Ishikawa (cell line): ENCODE results near the gene ATXN10.

Experiments
- CEBPB ChIP-seq: IDR thresholded peaks from 2 replicates; pipeline ENCODE4 v1.6.1; 2012
- CREB1 ChIP-seq: IDR thresholded peaks from 2 replicates; pipeline ENCODE4 v1.6.1; 2012; ENCODE audit warnings: low read depth
- EGR1 ChIP-seq: IDR thresholded peaks from 2 replicates; pipeline ENCODE4 v1.6.1; 2012
- EP300 ChIP-seq: IDR thresholded peaks from 2 replicates; pipeline ENCODE4 v1.6.1; 2012; ENCODE audit warnings: borderline replicate concordance
- FOXM1 ChIP-seq: IDR thresholded peaks from 2 replicates; pipeline ENCODE4 v1.6.1; 2012; ENCODE audit warnings: low read depth, borderline replicate concordance
- MAX ChIP-seq: IDR thresholded peaks from 2 replicates; pipeline ENCODE4 v1.6.1; 2012
- NFIC ChIP-seq: IDR thresholded peaks from 2 replicates; pipeline ENCODE4 v1.6.1; 2012
- RAD21 ChIP-seq: IDR thresholded peaks from 2 replicates; pipeline ENCODE4 v1.6.1; 2012; ENCODE audit warnings: low read depth
- REST ChIP-seq: IDR thresholded peaks from 2 replicates; pipeline ENCODE4 v1.6.1; 2012; ENCODE audit warnings: low read depth, mild to moderate bottlenecking
- TAF1 ChIP-seq: IDR thresholded peaks from 2 replicates; pipeline ENCODE4 v1.6.1; 2012; ENCODE audit warnings: low read depth, mild to moderate bottlenecking
- TCF12 ChIP-seq: IDR thresholded peaks from 2 replicates; pipeline ENCODE4 v1.6.1; 2012; ENCODE audit warnings: low read depth
- TEAD4 ChIP-seq: IDR thresholded peaks from 2 replicates; pipeline ENCODE4 v1.6.1; 2012
- USF1 ChIP-seq: IDR thresholded peaks from 2 replicates; pipeline ENCODE4 v1.6.1; 2012
- YY1 ChIP-seq: IDR thresholded peaks from 2 replicates; pipeline ENCODE4 v1.6.1; 2012; ENCODE audit warnings: low read depth
- ZBTB7A ChIP-seq: IDR thresholded peaks from 2 replicates; pipeline ENCODE4 v1.6.1; 2012; ENCODE audit warnings: low read depth

The ATXN10 gene

GRCh38 chr22:45784357-45785277, 113.0 kb downstream of the ATXN10 start:
- no peak for TF ChIP-seq YY1
- no peak for TF ChIP-seq REST
- TF ChIP-seq TAF1, result no peak
- no peak for TF ChIP-seq CEBPB
- no peak for TF ChIP-seq EP300
- no peak for TF ChIP-seq NFIC
- TF ChIP-seq FOXM1, result no peak

GRCh38 chr22:45785458-45785857, 113.8 kb downstream of the ATXN10 start:
- TF ChIP-seq TCF12, result no peak
- peak; percentile 46; the same call in 1 of the 2 replicates for TF ChIP-seq CEBPB

GRCh38 chr22:45786726-45787125, 115.1 kb downstream of the ATXN10 start:
- TF ChIP-seq EP300 (no peak), ZBTB7A (no peak), MAX (no peak), CEBPB (no peak), RAD21 (no peak), EGR1 (no peak), NFIC (no peak), TAF1 (no peak), REST (no peak), YY1 (no peak), TEAD4 (no peak), FOXM1 (no peak), USF1 (no peak)

- TF ChIP-seq CEBPB, result no peak
- no peak for TF ChIP-seq RAD21
- TF ChIP-seq USF1, result no peak
- no peak for TF ChIP-seq YY1
- TF ChIP-seq REST, result no peak
Measured at GRCh38 chr22:45787759-45788158, 116.1 kb downstream of the ATXN10 start.

GRCh38 chr22:45788522-45788921, 116.9 kb downstream of the ATXN10 start:
- no peak for TF ChIP-seq NFIC
- no peak for TF ChIP-seq ZBTB7A
- no peak for TF ChIP-seq RAD21
- no peak for TF ChIP-seq REST
- no peak for TF ChIP-seq MAX
- TF ChIP-seq YY1, result no peak
- TF ChIP-seq EGR1, result no peak
- no peak for TF ChIP-seq CEBPB
- no peak for TF ChIP-seq TEAD4
- TF ChIP-seq TAF1, result no peak
- no peak for TF ChIP-seq CREB1
- no peak for TF ChIP-seq TCF12
- TF ChIP-seq USF1, result no peak
- no peak for TF ChIP-seq FOXM1
